ENCODE results near the gene STEAP4. TPM values are rescaled to one million over a fixed set of nuclear protein-coding genes. Genes with fewer than 3 reads are reported as not detected.

Gene STEAP4
- total RNA-seq, 4 donors from 2014 or later, result 1.1 to 7.6 (median 3.2) TPM

GRCh38 chr7:88311675-88312036 is 5.0 kb upstream of the STEAP4 start:
- no peaks in the 10 kb centered on the region for H3K9me3 ChIP-seq
- intact Hi-C loops (cut with DNase I; ENCODE audit: low total_unique reads), result no loop called here
- no peaks in the 10 kb centered on the region for H3K27me3 ChIP-seq
- WGBS, 2 donors (ENCODE audit: low coverage in 1 of 2), result 17 to 41% methylated on average over 1 of the region's 1 CpG
- no peaks in the 10 kb centered on the region for H3K36me3 ChIP-seq
- no peak overlapping the region for H3K4me3 ChIP-seq
- peak overlapping the region; percentile 6 to 26 (median 16) for H3K27ac ChIP-seq
- in situ Hi-C loops (cut with MboI; ENCODE audit: low pct_ligation_motif_present in 1 of 4, low pct_unique_long_range_greater_than_20kb in 1 of 4, low sequenced_read_pairs in 3 of 4), result no loop called here
- peaks cover 0 to 10% (median 0%) of the 10 kb centered on the region in 4 donors for H3K4me1 ChIP-seq
- TF ChIP-seq POLR2AphosphoS5 (IDR thresholded peaks at IDR 0.05) (no peak), POLR2A (IDR thresholded peaks at IDR 0.05) (no peak), EP300 (IDR thresholded peaks at IDR 0.05; ENCODE audit: low read depth) (no peak)
- TF ChIP-seq, protein P1, sequence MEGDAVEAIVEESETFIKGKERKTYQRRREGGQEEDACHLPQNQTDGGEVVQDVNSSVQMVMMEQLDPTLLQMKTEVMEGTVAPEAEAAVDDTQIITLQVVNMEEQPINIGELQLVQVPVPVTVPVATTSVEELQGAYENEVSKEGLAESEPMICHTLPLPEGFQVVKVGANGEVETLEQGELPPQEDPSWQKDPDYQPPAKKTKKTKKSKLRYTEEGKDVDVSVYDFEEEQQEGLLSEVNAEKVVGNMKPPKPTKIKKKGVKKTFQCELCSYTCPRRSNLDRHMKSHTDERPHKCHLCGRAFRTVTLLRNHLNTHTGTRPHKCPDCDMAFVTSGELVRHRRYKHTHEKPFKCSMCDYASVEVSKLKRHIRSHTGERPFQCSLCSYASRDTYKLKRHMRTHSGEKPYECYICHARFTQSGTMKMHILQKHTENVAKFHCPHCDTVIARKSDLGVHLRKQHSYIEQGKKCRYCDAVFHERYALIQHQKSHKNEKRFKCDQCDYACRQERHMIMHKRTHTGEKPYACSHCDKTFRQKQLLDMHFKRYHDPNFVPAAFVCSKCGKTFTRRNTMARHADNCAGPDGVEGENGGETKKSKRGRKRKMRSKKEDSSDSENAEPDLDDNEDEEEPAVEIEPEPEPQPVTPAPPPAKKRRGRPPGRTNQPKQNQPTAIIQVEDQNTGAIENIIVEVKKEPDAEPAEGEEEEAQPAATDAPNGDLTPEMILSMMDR (IDR thresholded peaks at IDR 0.05), result no peak
- no peak for DNase-seq

- H3K27me3 ChIP-seq, result no peaks in the 10 kb centered on the region
- no peaks in the 10 kb centered on the region for H3K36me3 ChIP-seq
- H3K9me3 ChIP-seq, result no peaks in the 10 kb centered on the region
- peak overlapping the region in 3 of 4 donors; percentile 14 to 26 (median 18) for H3K27ac ChIP-seq
- in situ Hi-C loops (cut with MboI; ENCODE audit: low pct_ligation_motif_present in 1 of 4, low pct_unique_long_range_greater_than_20kb in 1 of 4, low sequenced_read_pairs in 3 of 4), result no loop called here
- peaks cover 0 to 15% (median 2%) of the 10 kb centered on the region in 4 donors for H3K4me1 ChIP-seq
- H3K4me3 ChIP-seq, result no peak overlapping the region
- 85 to 100% methylated on average over 1 to 4 of the region's 4 CpGs for WGBS, 2 donors (ENCODE audit: low coverage in 1 of 2)
- TF ChIP-seq EP300 (IDR thresholded peaks at IDR 0.05; ENCODE audit: low read depth), result no peak
- no peak for TF ChIP-seq POLR2AphosphoS5 (IDR thresholded peaks at IDR 0.05)
- TF ChIP-seq, protein P1 (IDR thresholded peaks at IDR 0.05), result no peak
- no peak for TF ChIP-seq POLR2A (IDR thresholded peaks at IDR 0.05)
- no peak for DNase-seq
- intact Hi-C loops (cut with DNase I; ENCODE audit: low total_unique reads), result no loop called here
These were observed 4.4 kb upstream of the STEAP4 start for GRCh38 chr7:88310956-88311674.

GRCh38 chr7:88309819-88310218 is 3.1 kb upstream of the STEAP4 start:
- H3K4me3 ChIP-seq, result no peak overlapping the region
- TF ChIP-seq POLR2AphosphoS5 (IDR thresholded peaks at IDR 0.05), result no peak
- TF ChIP-seq EP300 (IDR thresholded peaks at IDR 0.05; ENCODE audit: low read depth), result no peak
- TF ChIP-seq, protein P1 (IDR thresholded peaks at IDR 0.05), result no peak
- TF ChIP-seq POLR2A (IDR thresholded peaks at IDR 0.05), result no peak
- in situ Hi-C loops (cut with MboI; ENCODE audit: low pct_ligation_motif_present in 1 of 4, low pct_unique_long_range_greater_than_20kb in 1 of 4, low sequenced_read_pairs in 3 of 4) (no loop called here), intact Hi-C loops (cut with DNase I; ENCODE audit: low total_unique reads) (no loop called here)
- H3K36me3 ChIP-seq, result no peaks in the 10 kb centered on the region
- peaks cover 0 to 15% (median 3%) of the 10 kb centered on the region in 4 donors for H3K4me1 ChIP-seq
- H3K9me3 ChIP-seq, result no peaks in the 10 kb centered on the region
- no peak for DNase-seq
- WGBS, 2 donors (ENCODE audit: low coverage in 1 of 2), result 57 to 80% methylated on average over 2 of the region's 2 CpGs
- no peaks in the 10 kb centered on the region for H3K27me3 ChIP-seq
- peak overlapping the region in 1 of 4 donors; percentile 27 for H3K27ac ChIP-seq

GRCh38 chr7:88307823-88308222 is 1.1 kb upstream of the STEAP4 start:
- Histone ChIP-seq H3K9me3 (no peaks in the 10 kb centered on the region), H3K4me3 (no peak overlapping the region), H3K4me1 (peaks cover 0 to 15% (median 3%) of the 10 kb centered on the region in 4 donors), H3K27me3 (no peaks in the 10 kb centered on the region), H3K36me3 (no peaks in the 10 kb centered on the region), H3K27ac (no peak overlapping the region)
- in situ Hi-C loops (cut with MboI; ENCODE audit: low pct_ligation_motif_present in 1 of 4, low pct_unique_long_range_greater_than_20kb in 1 of 4, low sequenced_read_pairs in 3 of 4) (no loop called here), intact Hi-C loops (cut with DNase I; ENCODE audit: low total_unique reads) (no loop called here)
- WGBS, 2 donors (ENCODE audit: low coverage in 1 of 2), result 93 to 100% methylated on average over 3 of the region's 3 CpGs
- TF ChIP-seq POLR2AphosphoS5 (IDR thresholded peaks at IDR 0.05) (no peak), EP300 (IDR thresholded peaks at IDR 0.05; ENCODE audit: low read depth) (no peak), POLR2A (IDR thresholded peaks at IDR 0.05) (no peak)
- TF ChIP-seq, protein P1 (IDR thresholded peaks at IDR 0.05), result no peak
- DNase-seq, result no peak
